Measurements from ENCODE around the gene CAMK1D. TPM values are rescaled to one million over a fixed set of nuclear protein-coding genes. Genes with fewer than 3 reads are reported as not detected.

CAMK1D gene
- total RNA-seq, 2 experiments from 2014 or later = 19.0 to 25.6 TPM

- DNase-seq (ENCODE audit: low spot score) = no peak
- Histone ChIP-seq H3K9me2 (ENCODE audit: insufficient read depth, low read length) (no peaks in the 10 kb centered on the region), H3K27ac (ENCODE audit: low read depth, low read length, poor library complexity, severe bottlenecking) (no peak overlapping the region), H3K4me1 (ENCODE audit: insufficient read depth, low read length, poor library complexity, severe bottlenecking) (no peaks in the 10 kb centered on the region), H3K4me3 (ENCODE audit: low read depth, low read length, poor library complexity, severe bottlenecking) (no peak overlapping the region), H3K79me2 (ENCODE audit: insufficient read depth, low read depth, low read length) (no peaks in the 10 kb centered on the region), H3K4me2 (ENCODE audit: low read length) (no peak overlapping the region), H2AFZ (ENCODE audit: low read length) (no peak overlapping the region), H3K36me3 (ENCODE audit: insufficient read depth, low read length) (no peaks in the 10 kb centered on the region), H4K20me1 (ENCODE audit: insufficient read depth, low read length) (no peaks in the 10 kb centered on the region), H3K9me3 (ENCODE audit: low read length) (no peaks in the 10 kb centered on the region)
- POLR2A ChIA-PET = interaction anchor here (1.1 kb wide), 1 partner anchor 10 kb away, joined by 3 read pairs; no protein-coding TSS in a partner anchor
- CTCF ChIA-PET (ENCODE audit: unreplicated experiment) = no interaction called here
- no TSS peak for BruUV-seq (replicated peaks)
- intact Hi-C loops (cut with micrococcal nuclease; ENCODE audit: unreplicated experiment) = no loop called here
- no peak for TF ChIP-seq EZH2phosphoT487 (IDR thresholded peaks at IDR 0.05; ENCODE audit: borderline replicate concordance, low read depth, low read length)
- TF ChIP-seq, protein P1, sequence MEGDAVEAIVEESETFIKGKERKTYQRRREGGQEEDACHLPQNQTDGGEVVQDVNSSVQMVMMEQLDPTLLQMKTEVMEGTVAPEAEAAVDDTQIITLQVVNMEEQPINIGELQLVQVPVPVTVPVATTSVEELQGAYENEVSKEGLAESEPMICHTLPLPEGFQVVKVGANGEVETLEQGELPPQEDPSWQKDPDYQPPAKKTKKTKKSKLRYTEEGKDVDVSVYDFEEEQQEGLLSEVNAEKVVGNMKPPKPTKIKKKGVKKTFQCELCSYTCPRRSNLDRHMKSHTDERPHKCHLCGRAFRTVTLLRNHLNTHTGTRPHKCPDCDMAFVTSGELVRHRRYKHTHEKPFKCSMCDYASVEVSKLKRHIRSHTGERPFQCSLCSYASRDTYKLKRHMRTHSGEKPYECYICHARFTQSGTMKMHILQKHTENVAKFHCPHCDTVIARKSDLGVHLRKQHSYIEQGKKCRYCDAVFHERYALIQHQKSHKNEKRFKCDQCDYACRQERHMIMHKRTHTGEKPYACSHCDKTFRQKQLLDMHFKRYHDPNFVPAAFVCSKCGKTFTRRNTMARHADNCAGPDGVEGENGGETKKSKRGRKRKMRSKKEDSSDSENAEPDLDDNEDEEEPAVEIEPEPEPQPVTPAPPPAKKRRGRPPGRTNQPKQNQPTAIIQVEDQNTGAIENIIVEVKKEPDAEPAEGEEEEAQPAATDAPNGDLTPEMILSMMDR (conservative IDR thresholded peaks at IDR 0.05; ENCODE audit: low read length) = no peak
These were observed 371.1 kb downstream of the CAMK1D start for GRCh38 chr10:12720217-12720981.

GRCh38 chr10:12721334-12721733, 372.0 kb downstream of the CAMK1D start:
- Histone ChIP-seq H3K79me2 (ENCODE audit: insufficient read depth, low read depth, low read length) (no peaks in the 10 kb centered on the region), H2AFZ (ENCODE audit: low read length) (no peak overlapping the region), H3K9me2 (ENCODE audit: insufficient read depth, low read length) (no peaks in the 10 kb centered on the region), H3K4me2 (ENCODE audit: low read length) (no peak overlapping the region), H3K9me3 (ENCODE audit: low read length) (no peaks in the 10 kb centered on the region), H3K4me1 (ENCODE audit: insufficient read depth, low read length, poor library complexity, severe bottlenecking) (no peaks in the 10 kb centered on the region), H4K20me1 (ENCODE audit: insufficient read depth, low read length) (no peaks in the 10 kb centered on the region), H3K36me3 (ENCODE audit: insufficient read depth, low read length) (no peaks in the 10 kb centered on the region), H3K27ac (ENCODE audit: low read depth, low read length, poor library complexity, severe bottlenecking) (no peak overlapping the region), H3K4me3 (ENCODE audit: low read depth, low read length, poor library complexity, severe bottlenecking) (no peak overlapping the region)
- intact Hi-C loops (cut with micrococcal nuclease; ENCODE audit: unreplicated experiment) = no loop called here
- DNase-seq (ENCODE audit: low spot score) = no peak
- no peak for TF ChIP-seq EZH2phosphoT487 (IDR thresholded peaks at IDR 0.05; ENCODE audit: borderline replicate concordance, low read depth, low read length)
- TF ChIP-seq, protein P1 (conservative IDR thresholded peaks at IDR 0.05; ENCODE audit: low read length) = no peak
- no TSS peak for BruUV-seq (replicated peaks)
- ChIA-PET CTCF (ENCODE audit: unreplicated experiment) (no interaction called here), POLR2A (no interaction called here)

- no peak overlapping the region for H2AFZ ChIP-seq (ENCODE audit: low read length)
- H3K4me1 ChIP-seq (ENCODE audit: insufficient read depth, low read length, poor library complexity, severe bottlenecking) = no peaks in the 10 kb centered on the region
- TF ChIP-seq, protein P1 (conservative IDR thresholded peaks at IDR 0.05; ENCODE audit: low read length) = no peak
- no peak for TF ChIP-seq EZH2phosphoT487 (IDR thresholded peaks at IDR 0.05; ENCODE audit: borderline replicate concordance, low read depth, low read length)
- H3K4me3 ChIP-seq (ENCODE audit: low read depth, low read length, poor library complexity, severe bottlenecking) = no peak overlapping the region
- no peaks in the 10 kb centered on the region for H3K79me2 ChIP-seq (ENCODE audit: insufficient read depth, low read depth, low read length)
- no peaks in the 10 kb centered on the region for H3K36me3 ChIP-seq (ENCODE audit: insufficient read depth, low read length)
- no peak for DNase-seq (ENCODE audit: low spot score)
- ChIA-PET POLR2A (no interaction called here), CTCF (ENCODE audit: unreplicated experiment) (no interaction called here)
- no peak overlapping the region for H3K27ac ChIP-seq (ENCODE audit: low read depth, low read length, poor library complexity, severe bottlenecking)
- H4K20me1 ChIP-seq (ENCODE audit: insufficient read depth, low read length) = no peaks in the 10 kb centered on the region
- intact Hi-C loops (cut with micrococcal nuclease; ENCODE audit: unreplicated experiment) = no loop called here
- H3K9me3 ChIP-seq (ENCODE audit: low read length) = no peaks in the 10 kb centered on the region
- BruUV-seq (replicated peaks) = no TSS peak
- no peaks in the 10 kb centered on the region for H3K9me2 ChIP-seq (ENCODE audit: insufficient read depth, low read length)
- H3K4me2 ChIP-seq (ENCODE audit: low read length) = no peak overlapping the region
These were observed 373.9 kb downstream of the CAMK1D start for GRCh38 chr10:12723220-12723619.

All from OCI-LY7 (cell line).